ENCODE results near the gene LDB3. TPM values are rescaled to one million over a fixed set of nuclear protein-coding genes. Genes with fewer than 3 reads are reported as not detected.

The LDB3 gene
- total RNA-seq, 1 experiment from 2014 or later: 0.04 TPM

GRCh38 chr10:86742230-86742629, 73.9 kb downstream of the LDB3 start:
- ATAC-seq (no peak), DNase-seq (no peak)
- no peaks in the 10 kb centered on the region for H3K9me2 ChIP-seq (replicated peaks; ENCODE audit: low read length)

GRCh38 chr10:86744067-86744725, 75.9 kb downstream of the LDB3 start:
- intact Hi-C loops (cut with micrococcal nuclease): no loop called here
- BruUV-seq (replicated peaks): no TSS peak
- H3K4me3 ChIP-seq (ENCODE audit: low read length): no peak overlapping the region
- no peak for DNase-seq
- no peaks in the 10 kb centered on the region for H3K9me3 ChIP-seq (ENCODE audit: low read length)
- no peak overlapping the region for H3K27ac ChIP-seq (ENCODE audit: low read length)
- H3K9me2 ChIP-seq (replicated peaks; ENCODE audit: low read length): no peaks in the 10 kb centered on the region
- no peak overlapping the region for H3K4me2 ChIP-seq (ENCODE audit: low read length)
- H2AFZ ChIP-seq (ENCODE audit: low read length): no peak overlapping the region
- CTCF ChIA-PET: no interaction called here
- POLR2A ChIA-PET (ENCODE audit: unreplicated experiment): no interaction called here
- no peak for ATAC-seq
- H3K4me1 ChIP-seq (ENCODE audit: insufficient read depth, low read length): no peaks in the 10 kb centered on the region
- H3K27me3 ChIP-seq (ENCODE audit: low read length): no peaks in the 10 kb centered on the region
- TF ChIP-seq EZH2 (IDR thresholded peaks at IDR 0.05; ENCODE audit: low read length, unreplicated experiment): no peak
- H3K79me2 ChIP-seq (ENCODE audit: low read length): no peaks in the 10 kb centered on the region
- no peaks in the 10 kb centered on the region for H3K36me3 ChIP-seq (ENCODE audit: low read depth, low read length)
- no peak overlapping the region for H3K9ac ChIP-seq (ENCODE audit: low read length)
- H4K20me1 ChIP-seq (ENCODE audit: low read length): no peaks in the 10 kb centered on the region
- no peaks in the 10 kb centered on the region for H3F3A ChIP-seq (ENCODE audit: low read length, unreplicated experiment)

More at GRCh38 chr10:86742230-86742629, 73.9 kb downstream of the LDB3 start:
- Histone ChIP-seq H2AFZ (ENCODE audit: low read length) (no peak overlapping the region), H3K27me3 (ENCODE audit: low read length) (no peaks in the 10 kb centered on the region), H3K27ac (ENCODE audit: low read length) (no peak overlapping the region), H3K4me3 (ENCODE audit: low read length) (no peak overlapping the region), H3K36me3 (ENCODE audit: low read depth, low read length) (no peaks in the 10 kb centered on the region), H3K9me3 (ENCODE audit: low read length) (no peaks in the 10 kb centered on the region), H3K9ac (ENCODE audit: low read length) (no peak overlapping the region), H4K20me1 (ENCODE audit: low read length) (no peaks in the 10 kb centered on the region), H3K79me2 (ENCODE audit: low read length) (no peaks in the 10 kb centered on the region), H3F3A (ENCODE audit: low read length, unreplicated experiment) (no peaks in the 10 kb centered on the region), H3K4me2 (ENCODE audit: low read length) (no peak overlapping the region), H3K4me1 (ENCODE audit: insufficient read depth, low read length) (no peaks in the 10 kb centered on the region)
- ChIA-PET POLR2A (ENCODE audit: unreplicated experiment) (no interaction called here), CTCF (no interaction called here)
- TF ChIP-seq CTCF (conservative IDR thresholded peaks at IDR 0.05; ENCODE audit: low read depth, low read length) (no peak), EZH2phosphoT487 (IDR thresholded peaks at IDR 0.05; ENCODE audit: borderline replicate concordance, low read length) (no peak), EZH2 (IDR thresholded peaks at IDR 0.05; ENCODE audit: low read length, unreplicated experiment) (no peak)
- intact Hi-C loops (cut with micrococcal nuclease): no loop called here
- no TSS peak for BruUV-seq (replicated peaks)

- Histone ChIP-seq H3K36me3 (ENCODE audit: low read depth, low read length) (no peaks in the 10 kb centered on the region), H3K27ac (ENCODE audit: low read length) (no peak overlapping the region), H4K20me1 (ENCODE audit: low read length) (no peaks in the 10 kb centered on the region), H3K9ac (ENCODE audit: low read length) (no peak overlapping the region), H3K9me3 (ENCODE audit: low read length) (no peaks in the 10 kb centered on the region), H3K27me3 (ENCODE audit: low read length) (no peaks in the 10 kb centered on the region), H2AFZ (ENCODE audit: low read length) (no peak overlapping the region), H3K79me2 (ENCODE audit: low read length) (no peaks in the 10 kb centered on the region), H3K4me2 (ENCODE audit: low read length) (no peak overlapping the region), H3K4me1 (ENCODE audit: insufficient read depth, low read length) (no peaks in the 10 kb centered on the region), H3K9me2 (replicated peaks; ENCODE audit: low read length) (no peaks in the 10 kb centered on the region), H3F3A (ENCODE audit: low read length, unreplicated experiment) (no peaks in the 10 kb centered on the region), H3K4me3 (ENCODE audit: low read length) (no peak overlapping the region)
- TF ChIP-seq CTCF (conservative IDR thresholded peaks at IDR 0.05; ENCODE audit: low read depth, low read length) (no peak), EZH2 (IDR thresholded peaks at IDR 0.05; ENCODE audit: low read length, unreplicated experiment) (no peak), EZH2phosphoT487 (IDR thresholded peaks at IDR 0.05; ENCODE audit: borderline replicate concordance, low read length) (no peak)
- no TSS peak for BruUV-seq (replicated peaks)
- ATAC-seq (peak; percentile 66), DNase-seq (peak; percentile 7)
- intact Hi-C loops (cut with micrococcal nuclease): no loop called here
- POLR2A ChIA-PET (ENCODE audit: unreplicated experiment): no interaction called here
- CTCF ChIA-PET: no interaction called here
Observed at GRCh38 chr10:86747796-86748581, 79.7 kb downstream of the LDB3 start.
